A549 (cell line): ENCODE results near the gene APLP2.

Experiments
- CEBPB ChIP-seq, 2 experiments: fragments of >200 bp in 1 of 2; sonication (Bioruptor Twin) in 1 of 2; formaldehyde crosslinking in 1 of 2; IDR thresholded peaks; 2 replicates each; pipeline ENCODE4 v1.6.1; 2012 to 2016
- EP300 ChIP-seq, 2 experiments: fragments of >200 bp; sonication (Bioruptor Twin); formaldehyde crosslinking; IDR thresholded peaks; 2 replicates in 1 of 2; 3 replicates in 1 of 2; pipeline ENCODE4 v1.6.1; 2016 to 2017
- ESRRA ChIP-seq: fragments of 150-350 bp; IDR thresholded peaks from 2 replicates; pipeline ENCODE4 v1.6.1; 2014; ENCODE audit warnings: mild to moderate bottlenecking, low read length, borderline replicate concordance
- HDAC2 ChIP-seq: fragments of 200-600 bp; sonication (generic); IDR thresholded peaks from 2 replicates; pipeline ENCODE4 v1.6.1; 2016
- NFE2L2 ChIP-seq: fragments of 150-350 bp; conservative IDR thresholded peaks from 2 replicates; pipeline ENCODE4 v1.6.1; 2014; ENCODE audit warnings: low read length
- POLR2A ChIP-seq: IDR thresholded peaks from 2 replicates; pipeline ENCODE4 v1.6.1; 2012; ENCODE audit warnings: mild to moderate bottlenecking, low read length
- ZFP36 ChIP-seq: fragments of 450-650 bp; IDR thresholded peaks from 2 replicates; pipeline ENCODE4 v1.6.1; 2014; ENCODE audit warnings: borderline replicate concordance; ENCODE audit not compliant: partially characterized antibody
- TF ChIP-seq, protein P1 (sequence below): fragments of >200 bp; sonication (Bioruptor Twin); formaldehyde crosslinking; IDR thresholded peaks from 3 replicates; pipeline ENCODE4 v1.5.1; 2016
- TF ChIP-seq, protein P2 (sequence below): fragments of 200-600 bp; sonication (generic); IDR thresholded peaks from 2 replicates; pipeline ENCODE4 v1.6.1; 2016; ENCODE audit warnings: antibody characterized with exemption, mild to moderate bottlenecking, moderate library complexity
- TF ChIP-seq, protein P3 (sequence below): IDR thresholded peaks from 2 replicates; pipeline ENCODE4 v1.6.1; 2012; ENCODE audit warnings: low read depth, borderline replicate concordance
- TF ChIP-seq, protein P4 (sequence below): IDR thresholded peaks from 2 replicates; pipeline ENCODE4 v1.6.1; 2012
- TF ChIP-seq, protein P5 (sequence below): IDR thresholded peaks from 2 replicates; pipeline ENCODE4 v1.6.1; 2012

DNA sequence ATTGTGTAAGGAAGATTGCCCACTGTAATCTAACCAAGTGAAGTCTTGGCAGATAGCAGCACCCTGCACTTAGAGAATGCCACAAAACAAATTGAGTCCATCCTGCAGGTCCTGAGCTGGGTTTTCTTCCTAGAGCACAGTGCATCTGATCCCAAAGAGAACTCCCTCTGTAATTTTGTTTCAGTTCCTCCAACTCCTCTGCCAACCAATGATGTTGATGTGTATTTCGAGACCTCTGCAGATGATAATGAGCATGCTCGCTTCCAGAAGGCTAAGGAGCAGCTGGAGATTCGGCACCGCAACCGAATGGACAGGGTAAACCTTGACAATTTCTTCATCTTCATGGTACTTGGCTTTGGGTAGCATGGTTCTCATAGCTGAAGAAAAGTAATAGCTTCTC is 56.8 kb downstream of the APLP2 start:
- no peak for TF ChIP-seq POLR2A
- TF ChIP-seq, protein P1, sequence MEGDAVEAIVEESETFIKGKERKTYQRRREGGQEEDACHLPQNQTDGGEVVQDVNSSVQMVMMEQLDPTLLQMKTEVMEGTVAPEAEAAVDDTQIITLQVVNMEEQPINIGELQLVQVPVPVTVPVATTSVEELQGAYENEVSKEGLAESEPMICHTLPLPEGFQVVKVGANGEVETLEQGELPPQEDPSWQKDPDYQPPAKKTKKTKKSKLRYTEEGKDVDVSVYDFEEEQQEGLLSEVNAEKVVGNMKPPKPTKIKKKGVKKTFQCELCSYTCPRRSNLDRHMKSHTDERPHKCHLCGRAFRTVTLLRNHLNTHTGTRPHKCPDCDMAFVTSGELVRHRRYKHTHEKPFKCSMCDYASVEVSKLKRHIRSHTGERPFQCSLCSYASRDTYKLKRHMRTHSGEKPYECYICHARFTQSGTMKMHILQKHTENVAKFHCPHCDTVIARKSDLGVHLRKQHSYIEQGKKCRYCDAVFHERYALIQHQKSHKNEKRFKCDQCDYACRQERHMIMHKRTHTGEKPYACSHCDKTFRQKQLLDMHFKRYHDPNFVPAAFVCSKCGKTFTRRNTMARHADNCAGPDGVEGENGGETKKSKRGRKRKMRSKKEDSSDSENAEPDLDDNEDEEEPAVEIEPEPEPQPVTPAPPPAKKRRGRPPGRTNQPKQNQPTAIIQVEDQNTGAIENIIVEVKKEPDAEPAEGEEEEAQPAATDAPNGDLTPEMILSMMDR, result no peak
- TF ChIP-seq CEBPB (IDR thresholded peaks at IDR 0.05), result no peak
- no peak for TF ChIP-seq HDAC2
- TF ChIP-seq EP300 (IDR thresholded peaks at IDR 0.05), result no peak
- TF ChIP-seq NFE2L2, result no peak
- TF ChIP-seq, protein P2, sequence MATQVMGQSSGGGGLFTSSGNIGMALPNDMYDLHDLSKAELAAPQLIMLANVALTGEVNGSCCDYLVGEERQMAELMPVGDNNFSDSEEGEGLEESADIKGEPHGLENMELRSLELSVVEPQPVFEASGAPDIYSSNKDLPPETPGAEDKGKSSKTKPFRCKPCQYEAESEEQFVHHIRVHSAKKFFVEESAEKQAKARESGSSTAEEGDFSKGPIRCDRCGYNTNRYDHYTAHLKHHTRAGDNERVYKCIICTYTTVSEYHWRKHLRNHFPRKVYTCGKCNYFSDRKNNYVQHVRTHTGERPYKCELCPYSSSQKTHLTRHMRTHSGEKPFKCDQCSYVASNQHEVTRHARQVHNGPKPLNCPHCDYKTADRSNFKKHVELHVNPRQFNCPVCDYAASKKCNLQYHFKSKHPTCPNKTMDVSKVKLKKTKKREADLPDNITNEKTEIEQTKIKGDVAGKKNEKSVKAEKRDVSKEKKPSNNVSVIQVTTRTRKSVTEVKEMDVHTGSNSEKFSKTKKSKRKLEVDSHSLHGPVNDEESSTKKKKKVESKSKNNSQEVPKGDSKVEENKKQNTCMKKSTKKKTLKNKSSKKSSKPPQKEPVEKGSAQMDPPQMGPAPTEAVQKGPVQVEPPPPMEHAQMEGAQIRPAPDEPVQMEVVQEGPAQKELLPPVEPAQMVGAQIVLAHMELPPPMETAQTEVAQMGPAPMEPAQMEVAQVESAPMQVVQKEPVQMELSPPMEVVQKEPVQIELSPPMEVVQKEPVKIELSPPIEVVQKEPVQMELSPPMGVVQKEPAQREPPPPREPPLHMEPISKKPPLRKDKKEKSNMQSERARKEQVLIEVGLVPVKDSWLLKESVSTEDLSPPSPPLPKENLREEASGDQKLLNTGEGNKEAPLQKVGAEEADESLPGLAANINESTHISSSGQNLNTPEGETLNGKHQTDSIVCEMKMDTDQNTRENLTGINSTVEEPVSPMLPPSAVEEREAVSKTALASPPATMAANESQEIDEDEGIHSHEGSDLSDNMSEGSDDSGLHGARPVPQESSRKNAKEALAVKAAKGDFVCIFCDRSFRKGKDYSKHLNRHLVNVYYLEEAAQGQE, result no peak
- TF ChIP-seq, protein P3, sequence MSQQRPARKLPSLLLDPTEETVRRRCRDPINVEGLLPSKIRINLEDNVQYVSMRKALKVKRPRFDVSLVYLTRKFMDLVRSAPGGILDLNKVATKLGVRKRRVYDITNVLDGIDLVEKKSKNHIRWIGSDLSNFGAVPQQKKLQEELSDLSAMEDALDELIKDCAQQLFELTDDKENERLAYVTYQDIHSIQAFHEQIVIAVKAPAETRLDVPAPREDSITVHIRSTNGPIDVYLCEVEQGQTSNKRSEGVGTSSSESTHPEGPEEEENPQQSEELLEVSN, result no peak
- no peak for TF ChIP-seq ZFP36
- TF ChIP-seq ESRRA, result no peak
- TF ChIP-seq, protein P4, sequence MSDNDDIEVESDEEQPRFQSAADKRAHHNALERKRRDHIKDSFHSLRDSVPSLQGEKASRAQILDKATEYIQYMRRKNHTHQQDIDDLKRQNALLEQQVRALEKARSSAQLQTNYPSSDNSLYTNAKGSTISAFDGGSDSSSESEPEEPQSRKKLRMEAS, result no peak
- TF ChIP-seq, protein P5, sequence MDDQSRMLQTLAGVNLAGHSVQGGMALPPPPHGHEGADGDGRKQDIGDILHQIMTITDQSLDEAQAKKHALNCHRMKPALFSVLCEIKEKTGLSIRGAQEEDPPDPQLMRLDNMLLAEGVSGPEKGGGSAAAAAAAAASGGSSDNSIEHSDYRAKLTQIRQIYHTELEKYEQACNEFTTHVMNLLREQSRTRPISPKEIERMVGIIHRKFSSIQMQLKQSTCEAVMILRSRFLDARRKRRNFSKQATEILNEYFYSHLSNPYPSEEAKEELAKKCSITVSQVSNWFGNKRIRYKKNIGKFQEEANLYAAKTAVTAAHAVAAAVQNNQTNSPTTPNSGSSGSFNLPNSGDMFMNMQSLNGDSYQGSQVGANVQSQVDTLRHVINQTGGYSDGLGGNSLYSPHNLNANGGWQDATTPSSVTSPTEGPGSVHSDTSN, result no peak
